ENCODE measurements around the gene CENPT.

Gene CENPT, protein sequence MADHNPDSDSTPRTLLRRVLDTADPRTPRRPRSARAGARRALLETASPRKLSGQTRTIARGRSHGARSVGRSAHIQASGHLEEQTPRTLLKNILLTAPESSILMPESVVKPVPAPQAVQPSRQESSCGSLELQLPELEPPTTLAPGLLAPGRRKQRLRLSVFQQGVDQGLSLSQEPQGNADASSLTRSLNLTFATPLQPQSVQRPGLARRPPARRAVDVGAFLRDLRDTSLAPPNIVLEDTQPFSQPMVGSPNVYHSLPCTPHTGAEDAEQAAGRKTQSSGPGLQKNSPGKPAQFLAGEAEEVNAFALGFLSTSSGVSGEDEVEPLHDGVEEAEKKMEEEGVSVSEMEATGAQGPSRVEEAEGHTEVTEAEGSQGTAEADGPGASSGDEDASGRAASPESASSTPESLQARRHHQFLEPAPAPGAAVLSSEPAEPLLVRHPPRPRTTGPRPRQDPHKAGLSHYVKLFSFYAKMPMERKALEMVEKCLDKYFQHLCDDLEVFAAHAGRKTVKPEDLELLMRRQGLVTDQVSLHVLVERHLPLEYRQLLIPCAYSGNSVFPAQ

DNA sequence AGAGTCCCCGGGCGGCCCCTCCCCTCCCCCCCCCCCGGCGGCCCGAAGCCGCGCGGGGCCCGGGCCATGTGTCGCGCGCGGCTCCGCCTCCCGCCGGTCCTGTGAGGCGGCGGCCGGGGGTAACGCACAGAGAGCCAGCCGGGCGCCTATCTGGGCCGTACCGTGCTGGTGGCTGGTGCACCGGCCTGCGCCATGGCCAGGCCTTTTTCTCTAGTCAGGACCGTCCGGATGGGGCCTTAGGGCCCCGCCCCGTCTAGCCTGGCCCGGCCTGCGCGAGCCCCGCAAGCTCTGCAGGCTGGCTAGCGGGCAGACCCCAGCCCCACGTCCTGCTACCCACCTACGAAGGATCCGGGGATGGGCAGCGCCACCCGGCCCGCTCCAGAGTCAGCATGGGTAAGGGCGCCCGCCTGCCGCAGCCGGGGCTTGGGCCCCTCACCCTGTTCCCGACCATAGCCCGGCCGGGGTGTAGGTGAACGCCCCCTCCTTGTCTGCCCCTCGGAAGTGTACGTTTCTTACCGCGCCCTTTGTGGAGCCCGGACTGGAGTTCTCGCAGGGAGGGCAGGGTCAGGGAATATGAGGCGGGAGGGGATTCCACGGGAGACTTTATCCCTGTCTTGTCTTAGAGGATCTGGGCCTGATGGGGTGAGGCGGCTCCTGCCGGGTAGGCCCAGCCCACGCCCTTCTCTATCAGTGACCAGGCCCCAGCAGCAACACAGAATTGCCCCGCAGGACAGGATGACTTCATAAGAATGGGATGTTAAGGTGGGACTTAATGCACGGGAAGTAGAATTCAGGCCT is at the start of gene CENPT:
Gene CENPT (minus strand): TSS at position 630 of the 798 bp plus-strand sequence. CDS start 13,834 bp downstream, outside the sequence.
- DNase-seq: no peak

DNA sequence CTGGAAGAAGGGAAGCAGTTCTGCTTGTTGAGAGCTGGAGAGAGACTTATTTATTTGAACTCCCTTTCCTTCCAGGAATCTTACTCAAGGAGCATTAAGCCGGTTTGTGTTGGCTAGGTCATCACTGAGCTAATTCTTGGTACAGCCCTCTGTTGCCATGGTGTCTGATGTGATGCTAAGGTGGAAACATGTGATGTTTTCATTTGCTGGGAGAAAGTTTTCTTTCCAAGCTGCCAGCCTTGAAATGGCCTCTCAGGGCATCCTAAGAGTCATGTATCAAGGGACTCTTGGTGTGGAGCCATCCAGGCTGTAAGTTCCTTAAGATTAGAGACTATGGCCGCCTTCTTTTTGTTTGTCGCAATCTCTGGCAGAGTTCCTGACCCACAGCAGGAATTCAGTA is 49.7 kb upstream of the CENPT start:
- no peak for DNase-seq

DNA sequence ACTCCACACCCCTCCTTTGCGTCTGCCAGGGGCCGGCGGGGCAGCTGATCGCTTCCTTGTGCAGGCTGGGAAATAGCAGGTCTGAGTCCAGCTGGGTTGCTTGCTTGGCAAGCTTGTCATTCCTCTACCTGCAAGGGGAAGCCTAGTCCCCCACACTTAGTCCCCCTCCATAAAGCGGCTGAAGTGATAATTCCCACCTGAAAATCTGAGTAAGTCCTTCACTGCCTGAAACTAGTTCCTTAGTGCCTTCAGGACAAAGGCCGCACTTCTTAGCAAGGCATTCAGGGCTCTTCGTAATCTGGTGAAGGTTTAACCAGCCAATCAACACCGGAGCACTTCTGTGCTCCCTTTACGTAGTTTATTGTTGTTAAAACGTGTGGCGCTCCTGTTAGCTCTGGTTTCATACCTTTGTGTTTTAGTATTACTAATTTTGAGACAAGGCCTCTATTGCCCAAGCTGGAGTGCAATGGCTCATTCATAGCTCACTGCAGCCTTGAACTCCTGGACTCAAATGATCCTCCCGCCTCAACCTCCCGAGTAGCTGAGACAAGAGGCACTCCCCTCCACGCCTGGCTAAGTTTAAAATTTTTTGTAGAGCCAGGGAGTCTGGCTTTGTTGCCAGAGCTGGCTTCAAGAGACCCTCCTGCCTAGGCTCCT is 46.4 kb upstream of the CENPT start:
- DNase-seq: no peak

DNA sequence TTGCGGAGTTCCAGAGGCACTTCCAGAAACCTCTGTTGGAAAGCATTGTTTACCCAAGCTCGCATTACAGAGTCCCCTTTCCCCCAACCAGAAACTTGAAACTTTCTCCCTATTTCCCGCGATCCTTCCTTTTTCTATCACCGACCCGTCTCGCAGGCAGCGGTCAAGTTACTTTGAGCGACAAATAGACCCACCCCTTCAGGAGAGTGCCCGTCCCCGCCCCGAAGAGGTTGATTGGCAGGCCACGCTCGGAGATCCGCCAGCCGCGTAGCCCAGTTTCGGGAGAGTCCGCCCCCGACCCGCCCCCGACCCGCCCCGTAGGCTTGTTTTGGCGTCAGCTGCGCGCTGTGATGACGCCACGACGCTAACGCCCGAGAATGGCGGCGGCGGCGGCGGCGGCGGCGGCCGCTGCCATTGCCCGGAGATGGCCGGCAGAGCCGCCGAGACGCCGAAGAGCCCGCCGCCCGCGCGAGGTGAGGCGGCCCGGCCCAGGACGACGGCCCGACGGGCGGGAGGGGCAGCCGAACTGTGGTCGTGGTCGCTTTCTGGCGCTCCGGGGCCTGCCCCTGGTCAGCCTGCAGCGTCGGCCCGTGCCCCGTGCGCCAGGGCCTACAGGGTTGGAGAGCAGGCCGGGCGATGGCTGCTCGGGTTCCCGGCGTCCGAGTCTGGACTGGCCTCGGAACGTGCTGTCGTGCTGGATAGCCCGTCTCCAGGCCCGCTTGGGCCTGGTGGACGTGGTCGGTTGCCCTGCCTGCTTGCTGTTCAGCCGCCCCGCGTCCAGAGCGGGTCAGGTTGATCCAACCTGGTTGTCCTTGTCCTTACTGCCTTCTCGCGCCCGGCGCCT is 45.6 kb upstream of the CENPT start, which contains the start of gene PSKH1:
Gene PSKH1 (plus strand): TSS at position 356 of the 844 bp plus-strand sequence. CDS start 15,496 bp downstream, outside the sequence.
- peak; percentile 94 for DNase-seq

DNA sequence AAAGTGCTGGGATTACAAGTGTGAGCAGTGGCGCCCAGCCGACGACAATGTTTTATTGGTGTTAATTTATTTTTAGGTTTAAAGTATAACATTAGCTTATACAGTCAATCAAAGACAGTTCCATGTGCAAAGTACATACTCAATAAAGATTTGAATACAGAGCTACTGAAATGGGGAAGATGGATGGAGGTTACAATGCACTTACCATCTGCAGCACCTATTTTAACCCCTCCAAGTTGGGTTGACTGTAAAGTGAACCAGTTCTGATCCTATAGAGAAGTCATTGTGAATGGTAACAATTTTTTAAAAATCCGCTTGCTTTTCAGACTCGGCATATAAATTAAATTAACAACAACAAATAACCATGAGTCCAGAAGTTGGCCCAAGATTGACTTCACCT is 44.9 kb upstream of the CENPT start:
- no peak for DNase-seq

DNA sequence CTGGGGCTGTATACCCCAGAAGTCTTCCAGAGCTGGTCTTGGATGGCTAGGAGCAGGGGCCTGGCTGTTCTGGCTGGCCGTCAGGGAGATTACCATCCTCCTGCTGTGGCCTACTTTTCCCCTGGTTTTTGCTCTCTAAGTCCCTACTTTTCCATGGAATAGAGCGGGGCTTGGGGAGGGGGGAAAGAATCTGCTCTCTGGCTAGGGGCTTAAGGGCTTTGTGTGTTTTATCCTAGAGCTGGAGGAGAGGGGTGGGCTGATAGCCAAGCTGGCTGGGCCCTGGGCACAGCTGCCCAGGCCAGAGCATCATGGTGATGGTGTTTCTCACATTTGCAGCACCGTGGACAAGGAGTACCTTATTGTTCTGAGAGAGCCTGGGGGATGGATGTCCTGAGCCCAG is 40.8 kb upstream of the CENPT start:
- DNase-seq: no peak

DNA sequence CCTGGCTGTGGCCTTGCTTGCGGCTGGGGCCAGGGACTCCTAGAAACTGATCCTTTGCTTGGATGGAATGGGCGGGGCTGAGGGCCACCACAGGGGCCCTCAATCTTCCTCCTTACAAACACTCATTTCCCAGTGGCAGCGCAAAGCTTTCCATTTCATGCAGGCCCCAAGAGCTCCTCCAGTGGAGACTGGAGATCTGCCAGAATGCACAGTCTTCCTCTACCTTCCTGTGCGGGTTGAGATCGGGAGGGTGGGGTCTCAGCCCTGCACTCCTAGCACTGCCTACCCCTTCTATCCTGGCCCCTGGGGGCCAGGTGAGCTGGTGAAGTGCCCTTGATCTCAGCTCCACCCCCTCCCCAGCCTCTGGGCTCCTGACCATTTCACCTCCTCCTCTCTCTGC is 38.9 kb upstream of the CENPT start:
- no peak for DNase-seq

DNA sequence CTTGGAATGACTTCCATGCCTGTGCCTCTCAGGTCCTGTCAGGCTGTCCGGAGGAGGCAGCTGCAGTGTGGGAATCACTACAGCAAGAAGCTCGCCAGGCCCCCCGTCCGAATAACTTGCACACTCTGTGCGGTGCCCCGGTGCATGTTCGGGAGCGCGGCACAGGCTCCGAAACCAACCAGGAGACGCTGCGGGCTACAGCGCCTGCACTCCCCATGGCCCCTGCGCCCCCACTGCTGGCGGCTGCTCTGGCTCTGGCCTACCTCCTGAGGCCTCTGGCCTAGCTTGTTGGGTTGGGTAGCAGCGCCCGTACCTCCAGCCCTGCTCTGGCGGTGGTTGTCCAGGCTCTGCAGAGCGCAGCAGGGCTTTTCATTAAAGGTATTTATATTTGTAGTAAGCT is 38.5 kb upstream of the CENPT start:
- no peak for DNase-seq

DNA sequence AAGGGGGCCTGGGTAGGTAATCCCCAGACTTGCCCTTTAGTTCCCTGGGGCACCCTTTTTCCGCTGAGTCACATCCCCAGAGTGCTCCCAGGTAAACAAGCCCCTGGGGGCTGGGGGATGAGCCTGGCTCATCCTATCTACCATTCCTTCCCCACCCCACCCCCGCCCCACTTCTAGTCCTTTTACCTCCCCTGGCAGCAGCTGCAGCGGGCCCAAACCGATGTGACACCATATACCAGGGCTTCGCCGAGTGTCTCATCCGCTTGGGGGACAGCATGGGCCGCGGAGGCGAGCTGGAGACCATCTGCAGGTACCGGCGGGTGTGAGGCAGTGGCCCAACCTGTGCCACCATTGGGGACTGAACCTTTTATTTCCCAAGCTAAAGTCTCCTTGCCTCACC is 38.1 kb upstream of the CENPT start:
- DNase-seq: no peak

DNA sequence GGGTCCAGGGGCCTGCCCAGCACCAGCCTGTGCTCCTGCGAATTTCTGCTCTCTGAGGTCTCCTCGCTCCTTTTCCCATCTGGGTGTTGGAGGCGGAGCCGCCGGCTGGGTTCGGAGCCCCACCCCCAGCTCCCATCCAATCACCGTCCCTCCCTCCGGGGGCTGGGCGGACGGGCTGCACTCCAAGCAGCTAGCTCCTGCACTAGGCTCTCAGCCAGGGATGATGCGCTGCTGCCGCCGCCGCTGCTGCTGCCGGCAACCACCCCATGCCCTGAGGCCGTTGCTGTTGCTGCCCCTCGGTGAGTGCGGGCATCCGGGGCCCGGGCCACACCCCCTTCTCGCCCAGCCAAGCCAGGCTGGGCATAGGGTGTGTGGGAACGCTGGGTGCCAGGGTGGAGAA is 37.2 kb upstream of the CENPT start, which contains the start of gene NRN1L:
Gene NRN1L (plus strand): TSS at position 202 of the 400 bp plus-strand sequence. CDS start 19 bp downstream, at position 221.
- DNase-seq: no peak

DNA sequence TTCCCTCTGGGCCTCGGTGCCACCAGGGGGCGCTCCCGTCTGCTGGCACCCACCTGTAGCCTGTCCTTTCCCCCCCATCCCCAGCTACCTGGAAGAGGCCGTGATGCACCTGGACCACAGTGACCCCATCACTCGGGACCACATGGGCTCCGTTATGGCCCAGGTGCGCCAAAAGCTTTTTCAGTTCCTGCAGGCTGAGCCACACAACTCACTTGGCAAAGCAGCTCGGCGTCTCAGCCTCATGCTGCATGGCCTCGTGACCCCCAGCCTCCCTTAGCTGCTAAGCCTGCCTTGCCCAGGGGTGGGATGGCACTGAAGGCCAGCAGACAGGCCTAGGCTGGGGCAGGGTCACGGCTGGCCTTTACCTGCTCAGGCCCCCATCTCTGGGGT is 36.4 kb upstream of the CENPT start:
- DNase-seq: peak; percentile 78

DNA sequence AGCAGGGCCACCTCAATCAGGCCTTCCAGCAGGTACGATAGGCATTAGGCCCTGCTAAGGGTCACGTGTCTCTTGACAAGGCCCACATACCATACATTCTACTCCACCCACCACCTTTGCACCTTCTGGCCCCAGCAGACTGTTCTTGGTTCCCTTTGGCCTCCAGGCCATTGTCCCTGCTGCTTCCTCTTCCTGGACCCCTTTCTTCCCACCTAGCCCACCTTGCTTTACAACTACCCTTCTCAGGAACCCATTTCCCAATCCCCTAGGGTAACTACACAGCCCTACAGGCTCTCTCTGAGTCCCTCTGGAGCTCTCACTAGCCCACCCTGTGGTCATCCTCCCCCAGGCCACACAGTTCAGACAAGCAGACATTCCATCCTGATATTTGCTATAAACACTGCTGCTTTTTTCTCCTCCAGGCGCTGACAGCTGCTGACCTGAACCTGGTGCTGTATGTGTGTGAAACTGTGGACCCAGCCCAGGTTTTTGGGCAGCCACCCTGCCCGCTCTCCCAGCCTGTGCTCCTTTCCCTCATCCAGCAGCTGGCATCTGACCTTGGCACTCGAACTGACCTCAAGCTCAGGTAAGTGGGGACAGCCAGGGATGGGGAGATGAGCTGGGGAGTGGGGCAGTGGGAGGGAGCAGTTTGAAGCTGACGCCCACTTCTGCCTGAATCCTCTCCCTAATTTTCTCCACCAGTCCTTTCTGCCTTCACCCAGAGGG is 35.8 kb upstream of the CENPT start:
- DNase-seq: no peak

DNA sequence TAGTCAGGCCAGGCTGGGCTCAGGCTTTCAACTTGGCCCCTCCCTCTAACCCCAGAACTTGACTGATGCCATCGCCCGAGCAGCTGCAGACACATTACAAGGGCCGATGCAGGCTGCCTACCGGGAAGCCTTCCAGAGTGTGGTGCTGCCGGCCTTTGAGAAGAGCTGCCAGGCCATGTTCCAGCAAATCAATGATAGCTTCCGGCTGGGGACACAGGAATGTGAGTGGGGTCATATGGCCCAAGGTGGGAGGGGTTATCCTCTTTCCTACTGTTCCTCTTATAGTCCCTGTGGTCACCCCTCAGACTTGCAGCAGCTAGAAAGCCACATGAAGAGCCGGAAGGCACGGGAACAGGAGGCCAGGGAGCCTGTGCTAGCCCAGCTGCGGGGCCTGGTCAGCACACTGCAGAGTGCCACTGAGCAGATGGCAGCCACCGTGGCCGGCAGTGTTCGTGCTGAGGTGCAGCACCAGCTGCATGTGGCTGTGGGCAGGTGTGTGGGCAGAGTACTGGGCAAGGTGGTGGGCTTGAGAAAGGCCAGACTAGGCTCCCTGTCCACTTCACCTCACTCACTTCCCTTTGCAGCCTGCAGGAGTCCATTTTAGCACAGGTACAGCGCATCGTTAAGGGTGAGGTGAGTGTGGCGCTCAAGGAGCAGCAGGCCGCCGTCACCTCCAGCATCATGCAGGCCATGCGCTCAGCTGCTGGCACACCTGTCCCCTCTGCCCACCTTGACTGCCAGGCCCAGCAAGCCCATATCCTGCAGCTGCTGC is 35.1 kb upstream of the CENPT start:
- DNase-seq: no peak

DNA sequence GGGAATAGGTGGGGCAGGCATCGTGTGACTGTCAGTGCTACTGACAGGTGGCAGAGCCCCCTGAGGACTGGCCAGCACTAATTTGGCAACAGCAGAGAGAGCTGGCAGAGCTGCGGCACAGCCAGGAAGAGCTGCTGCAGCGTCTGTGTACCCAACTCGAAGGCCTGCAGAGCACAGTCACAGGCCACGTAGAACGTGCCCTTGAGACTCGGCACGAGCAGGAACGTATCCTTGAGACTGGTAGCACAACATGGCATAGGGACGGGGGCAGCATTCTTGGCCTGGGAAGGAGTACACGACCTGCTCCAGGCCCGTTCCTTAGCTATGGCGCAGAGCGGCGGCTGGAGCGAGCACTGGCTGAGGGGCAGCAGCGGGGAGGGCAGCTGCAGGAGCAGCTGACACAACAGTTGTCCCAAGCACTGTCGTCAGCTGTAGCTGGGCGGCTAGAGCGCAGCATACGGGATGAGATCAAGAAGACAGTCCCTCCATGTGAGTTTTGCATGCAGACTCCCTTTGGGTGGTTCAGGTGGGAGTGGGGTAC is 34.2 kb upstream of the CENPT start:
- no peak for DNase-seq

DNA sequence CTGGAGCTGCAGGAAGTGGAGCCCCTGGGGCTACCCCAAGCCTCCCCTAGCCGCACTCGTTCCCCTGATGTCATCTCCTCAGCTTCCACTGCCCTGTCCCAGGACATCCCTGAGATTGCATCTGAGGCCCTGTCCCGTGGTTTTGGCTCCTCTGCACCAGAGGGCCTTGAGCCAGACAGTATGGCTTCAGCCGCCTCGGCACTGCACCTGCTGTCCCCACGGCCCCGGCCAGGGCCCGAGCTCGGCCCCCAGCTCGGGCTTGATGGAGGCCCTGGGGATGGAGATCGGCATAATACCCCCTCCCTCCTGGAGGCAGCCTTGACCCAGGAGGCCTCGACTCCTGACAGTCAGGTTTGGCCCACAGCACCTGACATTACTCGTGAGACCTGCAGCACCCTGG is 33.1 kb upstream of the CENPT start:
- DNase-seq: no peak

DNA sequence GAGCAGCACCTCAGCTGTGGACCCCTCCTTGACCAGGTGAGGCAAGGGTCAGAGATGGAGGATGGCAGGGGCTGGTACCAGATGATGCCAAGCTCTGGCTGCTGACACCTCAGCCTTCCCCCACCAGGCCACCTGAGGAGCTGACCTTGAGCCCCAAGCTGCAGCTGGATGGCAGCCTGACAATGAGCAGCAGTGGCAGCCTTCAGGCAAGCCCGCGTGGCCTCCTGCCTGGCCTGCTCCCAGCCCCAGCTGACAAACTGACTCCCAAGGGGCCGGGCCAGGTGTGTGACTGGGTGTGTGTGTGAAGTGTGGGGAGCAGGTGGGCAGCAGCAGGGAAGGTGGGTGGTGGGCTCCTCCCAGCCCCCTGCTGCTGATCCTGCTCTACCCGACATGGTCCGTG is 32.4 kb upstream of the CENPT start:
- DNase-seq: no peak

DNA sequence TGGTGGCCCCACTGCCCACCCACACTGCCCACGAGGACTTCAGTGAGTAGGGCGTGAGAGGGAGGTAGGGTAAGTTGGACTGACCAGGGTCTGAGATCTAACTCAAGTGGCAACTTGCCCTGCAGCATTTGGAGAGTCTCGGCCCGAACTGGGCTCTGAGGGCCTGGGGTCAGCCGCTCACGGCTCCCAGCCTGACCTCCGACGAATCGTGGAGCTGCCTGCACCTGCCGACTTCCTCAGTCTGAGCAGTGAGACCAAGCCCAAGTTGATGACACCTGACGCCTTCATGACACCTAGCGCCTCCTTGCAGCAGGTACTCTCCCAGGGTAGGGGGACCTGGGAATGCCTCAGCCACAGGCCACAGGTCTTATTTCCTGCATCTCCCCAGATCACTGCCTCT is 32.0 kb upstream of the CENPT start:
- no peak for DNase-seq

DNA sequence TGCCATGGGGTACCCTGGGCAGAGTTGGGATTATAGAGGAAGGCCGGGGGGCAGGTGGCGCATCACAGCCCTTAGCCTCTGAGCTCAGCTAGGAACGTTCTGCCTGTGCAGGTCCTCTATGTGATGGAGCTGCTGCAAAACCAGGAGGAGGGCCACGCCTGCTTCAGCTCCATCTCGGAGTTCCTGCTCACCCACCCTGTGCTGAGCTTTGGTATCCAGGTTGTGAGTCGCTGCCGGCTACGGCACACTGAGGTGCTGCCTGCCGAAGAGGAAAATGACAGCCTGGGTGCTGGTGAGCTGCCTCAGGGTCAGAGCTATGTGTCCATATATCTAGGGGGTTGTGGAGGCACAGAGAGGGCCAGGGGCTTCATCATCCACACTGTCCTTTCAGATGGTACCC is 31.4 kb upstream of the CENPT start:
- DNase-seq: no peak

DNA sequence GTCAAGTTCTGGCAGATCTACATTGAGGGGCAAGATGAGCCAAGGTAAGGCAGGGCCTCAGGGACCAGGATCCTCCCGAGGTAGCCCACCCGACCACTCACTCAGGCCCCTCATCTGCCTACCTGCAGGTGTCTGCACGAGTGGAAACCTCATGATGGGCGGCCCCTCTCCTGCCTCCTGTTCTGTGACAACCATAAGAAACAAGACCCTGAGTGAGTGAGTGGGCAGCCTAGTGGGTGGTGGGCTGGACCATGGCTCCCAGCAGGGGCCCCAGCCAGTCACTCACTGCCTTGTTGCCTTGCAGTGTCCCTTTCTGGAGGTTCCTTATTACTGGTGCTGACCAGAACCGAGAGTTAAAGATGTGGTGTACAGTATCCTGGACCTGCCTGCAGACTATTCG is 30.7 kb upstream of the CENPT start:
- DNase-seq: no peak

DNA sequence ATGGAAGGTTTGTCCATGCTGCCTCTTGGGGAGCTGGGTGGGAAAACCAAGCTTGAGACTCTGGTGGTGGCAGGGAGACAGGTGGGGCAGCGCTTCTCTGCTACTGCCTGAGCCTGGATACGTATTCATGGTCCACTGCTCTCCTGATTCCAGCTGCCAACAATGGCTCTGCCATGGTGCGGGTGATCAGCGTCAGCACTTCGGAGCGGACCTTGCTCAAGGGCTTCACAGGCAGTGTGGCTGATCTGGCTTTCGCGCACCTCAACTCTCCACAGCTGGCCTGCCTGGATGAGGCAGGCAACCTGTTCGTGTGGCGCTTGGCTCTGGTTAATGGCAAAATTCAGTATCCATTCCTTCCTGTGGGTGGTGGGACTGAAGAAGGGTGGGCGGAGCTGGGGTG is 29.6 kb upstream of the CENPT start:
- no peak for DNase-seq

Measured in CD4-positive, alpha-beta T cell treated with Interleukin-12 subunit alpha and Interleukin-12 subunit beta, for 1 hour (primary cell).